Measurements from ENCODE around the gene MAP3K15. TPM values are rescaled to one million over a fixed set of nuclear protein-coding genes. Genes with fewer than 3 reads are reported as not detected.

Gene MAP3K15
- total RNA-seq, 1 donor from 2014 or later: 1.7 TPM

- Mint-ChIP-seq H3K4me3 (ENCODE audit: unreplicated experiment) (no peak overlapping the region), H3K36me3 (ENCODE audit: low read depth, unreplicated experiment) (no peaks in the 10 kb centered on the region), H3K27me3 (ENCODE audit: unreplicated experiment) (no peaks in the 10 kb centered on the region), H3K4me1 (ENCODE audit: unreplicated experiment) (no peaks in the 10 kb centered on the region), H3K9me3 (ENCODE audit: unreplicated experiment) (no peaks in the 10 kb centered on the region), H3K27ac (ENCODE audit: unreplicated experiment) (no peak overlapping the region)
- DNase-seq (ENCODE audit: low spot score): no peak
- no peak for TF ChIP-seq CTCF (IDR thresholded peaks at IDR 0.05; ENCODE audit: unreplicated experiment)
Observed at GRCh38 chrX:19386679-19387078, 128.6 kb downstream of the MAP3K15 start.

GRCh38 chrX:19382555-19383145 is 132.7 kb downstream of the MAP3K15 start:
- H3K27me3 Mint-ChIP-seq (ENCODE audit: unreplicated experiment): no peaks in the 10 kb centered on the region
- H3K36me3 Mint-ChIP-seq (ENCODE audit: low read depth, unreplicated experiment): no peaks in the 10 kb centered on the region
- peak; percentile 78 for DNase-seq (ENCODE audit: low spot score)
- H3K9me3 Mint-ChIP-seq (ENCODE audit: unreplicated experiment): no peaks in the 10 kb centered on the region
- H3K4me3 Mint-ChIP-seq (ENCODE audit: unreplicated experiment): no peak overlapping the region
- TF ChIP-seq CTCF (IDR thresholded peaks at IDR 0.05; ENCODE audit: unreplicated experiment): no peak
- H3K27ac Mint-ChIP-seq (ENCODE audit: unreplicated experiment): no peak overlapping the region
- no peaks in the 10 kb centered on the region for H3K4me1 Mint-ChIP-seq (ENCODE audit: unreplicated experiment)

- Mint-ChIP-seq H3K4me3 (ENCODE audit: unreplicated experiment) (no peak overlapping the region), H3K4me1 (ENCODE audit: unreplicated experiment) (no peaks in the 10 kb centered on the region), H3K9me3 (ENCODE audit: unreplicated experiment) (no peaks in the 10 kb centered on the region), H3K27me3 (ENCODE audit: unreplicated experiment) (no peaks in the 10 kb centered on the region), H3K27ac (ENCODE audit: unreplicated experiment) (no peak overlapping the region), H3K36me3 (ENCODE audit: low read depth, unreplicated experiment) (no peaks in the 10 kb centered on the region)
- no peak for TF ChIP-seq CTCF (IDR thresholded peaks at IDR 0.05; ENCODE audit: unreplicated experiment)
- no peak for DNase-seq (ENCODE audit: low spot score)
Observed at GRCh38 chrX:19381326-19381725, 134.0 kb downstream of the MAP3K15 start.

GRCh38 chrX:19377799-19378198 is 137.5 kb downstream of the MAP3K15 start:
- Mint-ChIP-seq H3K4me1 (ENCODE audit: unreplicated experiment) (no peaks in the 10 kb centered on the region), H3K27me3 (ENCODE audit: unreplicated experiment) (no peaks in the 10 kb centered on the region), H3K36me3 (ENCODE audit: low read depth, unreplicated experiment) (no peaks in the 10 kb centered on the region), H3K27ac (ENCODE audit: unreplicated experiment) (no peak overlapping the region), H3K4me3 (ENCODE audit: unreplicated experiment) (no peak overlapping the region), H3K9me3 (ENCODE audit: unreplicated experiment) (no peaks in the 10 kb centered on the region)
- no peak for DNase-seq (ENCODE audit: low spot score)
- no peak for TF ChIP-seq CTCF (IDR thresholded peaks at IDR 0.05; ENCODE audit: unreplicated experiment)

- Mint-ChIP-seq H3K27me3 (ENCODE audit: unreplicated experiment) (peaks cover 2% of the 10 kb centered on the region), H3K36me3 (ENCODE audit: low read depth, unreplicated experiment) (no peaks in the 10 kb centered on the region), H3K4me3 (ENCODE audit: unreplicated experiment) (no peak overlapping the region), H3K27ac (ENCODE audit: unreplicated experiment) (no peak overlapping the region), H3K4me1 (ENCODE audit: unreplicated experiment) (peaks cover 3% of the 10 kb centered on the region), H3K9me3 (ENCODE audit: unreplicated experiment) (no peaks in the 10 kb centered on the region)
- TF ChIP-seq CTCF (IDR thresholded peaks at IDR 0.05; ENCODE audit: unreplicated experiment): no peak
- DNase-seq (ENCODE audit: low spot score): no peak
Observed at GRCh38 chrX:19375546-19375945, 139.8 kb downstream of the MAP3K15 start.

Measured in endothelial cell (in vitro differentiated cells).